D721Med (cell line): ENCODE data around the gene HDAC4.

Experiments used
- DNase-seq: peaks from one replicate; pipeline ENCODE4 v3.0.0; 2011; ENCODE audit warnings: low spot score; ENCODE audit not compliant: insufficient read length
- FAIRE-seq: peaks from 2 replicates; lab custom pipeline; 2011; peaks lifted over from hg19 to GRCh38; lab: Jason Lieb, UNC
- CTCF ChIP-seq: IDR thresholded peaks from 2 replicates; pipeline ENCODE4 v1.5.1; 2012; ENCODE audit warnings: mild to moderate bottlenecking, control low read depth; ENCODE audit not compliant: insufficient read depth; ENCODE audit errors: missing control alignments

HDAC4 gene

GRCh38 chr2:239055756-239056493, 344.9 kb downstream of the HDAC4 start:
- TF ChIP-seq CTCF: no peak
- no peak for FAIRE-seq
- no peak for DNase-seq

- DNase-seq (no peak), FAIRE-seq (no peak)
- TF ChIP-seq CTCF: no peak
These were observed 345.9 kb downstream of the HDAC4 start for GRCh38 chr2:239054921-239055320.

GRCh38 chr2:239053801-239054503, 346.9 kb downstream of the HDAC4 start:
- no peak for DNase-seq
- FAIRE-seq: no peak
- no peak for TF ChIP-seq CTCF

- DNase-seq (no peak), FAIRE-seq (no peak)
- no peak for TF ChIP-seq CTCF
These were observed 347.8 kb downstream of the HDAC4 start for GRCh38 chr2:239052798-239053665.

- FAIRE-seq (no peak), DNase-seq (no peak)
- no peak for TF ChIP-seq CTCF
These were observed 348.9 kb downstream of the HDAC4 start for GRCh38 chr2:239051891-239052445.

GRCh38 chr2:239050252-239050649, 350.6 kb downstream of the HDAC4 start:
- TF ChIP-seq CTCF: no peak
- FAIRE-seq (no peak), DNase-seq (no peak)
